Retinal pigment epithelial cell (primary cell): ENCODE data around the gene PER2.
"Not testable (repeated sequence)": the region's sequence is repeated elsewhere in the genome, so short reads cannot be mapped to it uniquely, and the experiment has no call there.

ENCODE experiments used
- DNase-seq: peaks from one replicate; pipeline ENCODE4 v3.0.0-alpha.2; 2010; ENCODE audit warnings: low read depth
- H3K4me3 ChIP-seq: 2 replicates; pipeline ENCODE4 v1.5.1; 2011; ENCODE audit warnings: mild to moderate bottlenecking, low read length, control low read depth, moderate library complexity
- TF ChIP-seq, protein P1 (sequence below): conservative IDR thresholded peaks from 2 replicates; pipeline ENCODE4 v1.5.1; 2011; ENCODE audit warnings: low read depth, low read length, control low read depth, inconsistent platforms

PER2 gene, protein sequence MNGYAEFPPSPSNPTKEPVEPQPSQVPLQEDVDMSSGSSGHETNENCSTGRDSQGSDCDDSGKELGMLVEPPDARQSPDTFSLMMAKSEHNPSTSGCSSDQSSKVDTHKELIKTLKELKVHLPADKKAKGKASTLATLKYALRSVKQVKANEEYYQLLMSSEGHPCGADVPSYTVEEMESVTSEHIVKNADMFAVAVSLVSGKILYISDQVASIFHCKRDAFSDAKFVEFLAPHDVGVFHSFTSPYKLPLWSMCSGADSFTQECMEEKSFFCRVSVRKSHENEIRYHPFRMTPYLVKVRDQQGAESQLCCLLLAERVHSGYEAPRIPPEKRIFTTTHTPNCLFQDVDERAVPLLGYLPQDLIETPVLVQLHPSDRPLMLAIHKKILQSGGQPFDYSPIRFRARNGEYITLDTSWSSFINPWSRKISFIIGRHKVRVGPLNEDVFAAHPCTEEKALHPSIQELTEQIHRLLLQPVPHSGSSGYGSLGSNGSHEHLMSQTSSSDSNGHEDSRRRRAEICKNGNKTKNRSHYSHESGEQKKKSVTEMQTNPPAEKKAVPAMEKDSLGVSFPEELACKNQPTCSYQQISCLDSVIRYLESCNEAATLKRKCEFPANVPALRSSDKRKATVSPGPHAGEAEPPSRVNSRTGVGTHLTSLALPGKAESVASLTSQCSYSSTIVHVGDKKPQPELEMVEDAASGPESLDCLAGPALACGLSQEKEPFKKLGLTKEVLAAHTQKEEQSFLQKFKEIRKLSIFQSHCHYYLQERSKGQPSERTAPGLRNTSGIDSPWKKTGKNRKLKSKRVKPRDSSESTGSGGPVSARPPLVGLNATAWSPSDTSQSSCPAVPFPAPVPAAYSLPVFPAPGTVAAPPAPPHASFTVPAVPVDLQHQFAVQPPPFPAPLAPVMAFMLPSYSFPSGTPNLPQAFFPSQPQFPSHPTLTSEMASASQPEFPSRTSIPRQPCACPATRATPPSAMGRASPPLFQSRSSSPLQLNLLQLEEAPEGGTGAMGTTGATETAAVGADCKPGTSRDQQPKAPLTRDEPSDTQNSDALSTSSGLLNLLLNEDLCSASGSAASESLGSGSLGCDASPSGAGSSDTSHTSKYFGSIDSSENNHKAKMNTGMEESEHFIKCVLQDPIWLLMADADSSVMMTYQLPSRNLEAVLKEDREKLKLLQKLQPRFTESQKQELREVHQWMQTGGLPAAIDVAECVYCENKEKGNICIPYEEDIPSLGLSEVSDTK (N-terminal part only)

DNA sequence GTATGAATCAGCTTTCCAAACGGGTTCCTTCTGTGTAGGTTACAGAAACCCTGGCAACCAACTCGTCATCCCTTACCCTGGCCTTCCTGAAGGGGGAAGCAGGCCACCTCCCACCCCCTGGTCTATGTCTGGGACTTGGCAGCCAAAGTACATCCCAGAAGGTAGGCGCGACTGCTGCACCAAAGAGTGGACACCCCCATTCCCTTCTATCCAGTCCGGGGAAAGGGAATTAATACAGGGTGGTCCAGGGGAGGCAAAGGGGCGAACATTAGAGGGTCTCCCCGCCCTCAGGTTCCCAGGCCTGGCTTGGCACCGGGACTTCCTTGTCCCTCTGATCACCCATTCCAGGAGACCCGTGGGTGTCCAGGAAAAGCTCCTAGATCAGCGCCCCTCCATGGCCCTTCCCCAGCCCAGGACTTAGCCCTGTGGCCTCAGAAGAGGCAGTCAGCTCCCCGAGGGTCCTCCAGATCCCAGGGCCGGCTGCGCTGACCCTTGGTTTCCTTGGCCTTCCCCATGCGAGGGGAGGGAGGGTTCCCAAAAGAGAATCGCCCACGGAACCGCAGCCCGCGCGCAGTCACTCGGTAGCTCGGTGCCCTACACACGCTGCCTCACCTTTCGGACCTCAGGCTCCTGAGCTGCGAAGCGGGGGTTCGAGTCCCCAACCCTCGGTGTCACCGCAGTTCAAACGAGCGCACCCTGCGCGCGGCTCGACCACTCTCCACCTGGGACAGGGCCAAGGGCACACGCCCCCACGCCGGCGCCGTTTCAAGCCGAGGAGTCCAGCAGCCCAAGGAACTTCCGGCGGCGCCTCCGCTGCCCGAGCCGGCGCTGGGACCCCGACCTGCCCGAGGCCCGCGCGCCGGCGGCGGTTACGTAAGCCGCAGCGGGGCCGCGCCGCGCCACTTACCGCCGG lies at the start of gene PER2:
Gene PER2, minus strand, starts transcription at position 874 of the 913 bp plus-strand sequence. CDS start 10,674 bp downstream, outside the sequence.
- peak; percentile 30 for DNase-seq
- TF ChIP-seq, protein P1, sequence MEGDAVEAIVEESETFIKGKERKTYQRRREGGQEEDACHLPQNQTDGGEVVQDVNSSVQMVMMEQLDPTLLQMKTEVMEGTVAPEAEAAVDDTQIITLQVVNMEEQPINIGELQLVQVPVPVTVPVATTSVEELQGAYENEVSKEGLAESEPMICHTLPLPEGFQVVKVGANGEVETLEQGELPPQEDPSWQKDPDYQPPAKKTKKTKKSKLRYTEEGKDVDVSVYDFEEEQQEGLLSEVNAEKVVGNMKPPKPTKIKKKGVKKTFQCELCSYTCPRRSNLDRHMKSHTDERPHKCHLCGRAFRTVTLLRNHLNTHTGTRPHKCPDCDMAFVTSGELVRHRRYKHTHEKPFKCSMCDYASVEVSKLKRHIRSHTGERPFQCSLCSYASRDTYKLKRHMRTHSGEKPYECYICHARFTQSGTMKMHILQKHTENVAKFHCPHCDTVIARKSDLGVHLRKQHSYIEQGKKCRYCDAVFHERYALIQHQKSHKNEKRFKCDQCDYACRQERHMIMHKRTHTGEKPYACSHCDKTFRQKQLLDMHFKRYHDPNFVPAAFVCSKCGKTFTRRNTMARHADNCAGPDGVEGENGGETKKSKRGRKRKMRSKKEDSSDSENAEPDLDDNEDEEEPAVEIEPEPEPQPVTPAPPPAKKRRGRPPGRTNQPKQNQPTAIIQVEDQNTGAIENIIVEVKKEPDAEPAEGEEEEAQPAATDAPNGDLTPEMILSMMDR, result peak; percentile 29
- peak within 1 kb of the TSS; percentile 69 for H3K4me3 ChIP-seq

DNA sequence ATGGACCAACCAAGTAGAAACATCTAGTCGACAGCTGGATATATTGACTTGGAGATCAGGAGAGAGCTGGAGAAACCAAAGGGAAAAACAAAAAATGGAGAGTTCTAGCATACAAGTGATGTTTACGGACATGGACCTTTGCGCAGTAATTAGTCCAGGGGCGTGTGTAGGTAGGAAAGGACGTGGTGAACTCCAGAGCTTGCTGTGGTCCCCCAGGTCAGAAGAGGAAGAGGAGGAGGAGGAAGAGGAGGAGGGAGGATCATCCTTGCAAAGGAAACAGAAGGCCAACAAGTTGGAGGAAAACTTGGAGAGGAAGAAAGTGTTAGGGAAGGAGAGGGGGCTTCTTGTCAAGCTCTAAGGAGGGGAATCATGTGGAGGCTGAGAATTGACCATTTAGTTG lies 49.4 kb upstream of the PER2 start:
- TF ChIP-seq, protein P1, result no peak
- no peak for DNase-seq
- H3K4me3 ChIP-seq, result no peak overlapping the region

DNA sequence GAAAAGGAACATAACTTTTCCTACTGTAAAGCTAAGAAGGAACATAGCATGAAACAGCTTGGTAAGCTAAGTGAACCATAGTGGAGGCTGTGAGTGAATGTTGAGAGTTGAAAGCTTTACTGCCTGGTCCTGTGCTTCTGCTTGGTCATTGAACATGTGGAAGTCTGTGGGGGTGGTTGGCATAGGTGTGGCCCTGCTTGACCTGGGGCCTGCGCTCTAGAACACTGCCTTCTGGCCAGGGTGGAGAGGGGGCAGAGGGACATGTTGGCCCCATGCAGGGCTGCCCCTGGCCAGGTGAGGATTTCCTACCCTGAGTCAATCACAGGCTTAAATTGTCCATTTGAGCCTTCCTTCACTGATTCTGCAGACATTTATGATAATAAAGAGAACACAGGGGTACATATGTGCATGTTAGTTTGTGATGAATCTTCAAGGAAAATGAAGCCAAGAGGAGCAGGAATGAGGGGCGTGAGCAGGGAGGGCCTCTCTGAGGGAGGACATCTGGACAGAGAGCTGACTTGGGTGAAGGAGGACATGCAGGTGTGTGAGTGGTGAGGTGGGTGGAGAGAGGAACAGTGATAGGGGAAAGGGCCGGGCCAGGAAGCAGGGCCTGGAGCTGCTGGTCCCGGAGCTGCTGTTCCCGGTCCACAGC lies 48.5 kb upstream of the PER2 start:
- TF ChIP-seq, protein P1, result no peak
- H3K4me3 ChIP-seq, result no peak overlapping the region
- no peak for DNase-seq

DNA sequence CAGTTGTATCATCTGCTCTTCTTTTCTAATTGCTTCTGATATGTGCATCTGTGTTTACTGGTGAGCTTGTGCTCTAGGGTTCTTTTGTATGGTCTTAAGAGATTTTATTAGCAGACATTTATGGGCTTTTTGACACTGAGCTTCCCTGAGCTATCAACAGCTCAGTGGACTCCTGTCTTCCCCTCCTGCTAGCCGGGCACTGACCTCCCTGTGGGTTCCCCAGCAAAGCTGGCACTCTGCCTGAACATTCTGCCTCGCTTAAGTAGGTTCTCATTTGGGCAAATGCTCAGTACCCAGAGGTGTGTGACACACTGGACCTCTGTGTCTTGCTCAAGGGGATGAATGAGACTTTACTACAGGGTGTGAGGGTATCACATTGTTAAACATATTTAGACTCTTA lies 47.7 kb upstream of the PER2 start:
- H3K4me3 ChIP-seq, result no peak overlapping the region
- DNase-seq, result no peak
- TF ChIP-seq, protein P1, result no peak

DNA sequence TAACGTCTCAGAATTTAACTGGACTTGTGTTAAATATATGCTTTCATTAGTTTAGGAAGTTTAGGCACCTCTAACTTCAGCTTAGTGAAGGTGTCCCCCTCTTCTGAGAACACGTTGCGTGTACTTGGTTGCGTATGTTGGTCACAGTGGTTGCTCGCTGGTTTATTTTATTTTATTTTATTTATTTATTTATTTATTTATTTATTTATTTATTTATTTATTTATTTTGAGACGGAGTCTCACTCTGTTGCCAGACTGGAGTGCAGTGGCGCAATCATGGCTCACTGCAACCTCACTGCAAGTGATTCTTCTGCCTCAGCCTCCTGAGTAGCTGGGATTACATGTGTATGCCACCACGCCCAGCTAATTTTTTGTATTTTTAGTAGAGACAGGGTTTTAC lies 47.2 kb upstream of the PER2 start:
- DNase-seq, H3K4me3 ChIP-seq: not testable (repeated sequence)

DNA sequence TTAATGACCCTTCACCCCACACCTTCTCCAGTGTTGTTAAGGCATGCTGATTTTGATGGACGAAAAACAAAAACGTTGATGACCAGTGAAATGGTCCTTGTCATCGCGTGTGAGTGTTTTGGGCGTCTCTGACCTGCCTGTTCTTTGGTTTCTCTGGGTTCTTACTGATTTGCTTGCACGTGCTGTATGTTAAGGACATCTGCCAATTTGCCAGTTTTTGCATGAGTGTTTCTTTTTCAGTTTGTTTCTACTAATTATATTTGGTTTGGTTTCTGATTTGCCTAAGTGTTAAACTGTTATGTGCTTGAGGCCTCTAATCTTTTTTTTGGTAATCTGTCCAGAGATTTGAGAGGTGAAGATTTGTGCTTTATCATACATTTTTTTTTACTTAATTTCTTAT lies 46.5 kb upstream of the PER2 start:
- no peak overlapping the region for H3K4me3 ChIP-seq
- TF ChIP-seq, protein P1, result no peak
- no peak for DNase-seq
